Measurements from ENCODE around the gene RNF208.

Gene RNF208

GRCh38 chr9:137266585-137267453 lies 44.8 kb upstream of the RNF208 start:
- H2AFZ ChIP-seq (ENCODE audit: low read depth, low read length, severe bottlenecking): no peak overlapping the region
- H3K4me3 ChIP-seq (ENCODE audit: insufficient read depth, low read length, poor library complexity, severe bottlenecking): no peak overlapping the region
- 0 out of 2 replicates have a peak, but pooled peaks cover 9% of the 10 kb centered on the region for H3F3A ChIP-seq (ENCODE audit: insufficient read depth)
- H3K9me2 ChIP-seq (replicated peaks; ENCODE audit: insufficient read depth, low read length): no peaks in the 10 kb centered on the region
- H3K9ac ChIP-seq (ENCODE audit: low read length): no peak overlapping the region
- no peaks in the 10 kb centered on the region for H3K9me3 ChIP-seq (ENCODE audit: insufficient read depth, low read length)
- TF ChIP-seq EZH2phosphoT487 (conservative IDR thresholded peaks at IDR 0.05; ENCODE audit: low read length): no peak
- no peak for TF ChIP-seq CTCF (IDR thresholded peaks at IDR 0.05; ENCODE audit: insufficient read depth, low read length, poor library complexity, severe bottlenecking)
- no peaks in the 10 kb centered on the region for H3K36me3 ChIP-seq (ENCODE audit: low read length)
- no peaks in the 10 kb centered on the region for H3K27me3 ChIP-seq (ENCODE audit: low read length)
- no peak overlapping the region for H3K27ac ChIP-seq (ENCODE audit: low read depth, low read length)
- no peaks in the 10 kb centered on the region for H3K79me2 ChIP-seq (ENCODE audit: insufficient read depth, low read length)
- no peaks in the 10 kb centered on the region for H4K20me1 ChIP-seq (ENCODE audit: low read depth, low read length)
- H3K4me2 ChIP-seq (ENCODE audit: low read depth, low read length, poor library complexity, severe bottlenecking): no peak overlapping the region

DNA sequence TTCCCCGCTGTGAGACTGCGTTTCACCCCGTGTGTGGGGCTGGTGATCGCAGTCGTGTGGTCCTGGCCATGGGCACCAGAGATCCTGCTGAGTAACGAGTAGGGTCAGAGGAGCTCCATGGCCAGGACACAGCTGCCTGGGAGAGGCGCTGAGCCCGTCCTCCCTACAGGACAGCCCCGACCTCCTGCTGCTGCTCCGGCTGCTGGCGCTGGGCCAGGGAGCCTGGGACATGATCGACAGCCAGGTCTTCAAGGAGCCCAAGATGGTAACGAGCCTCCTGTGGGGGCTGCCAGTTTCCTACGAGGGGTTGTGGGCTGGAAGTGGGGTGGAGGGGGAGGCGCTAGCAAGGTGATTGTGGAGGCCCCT lies 44.1 kb upstream of the RNF208 start:
- Histone ChIP-seq H3K27me3 (ENCODE audit: low read length) (no peaks in the 10 kb centered on the region), H3K36me3 (ENCODE audit: low read length) (no peaks in the 10 kb centered on the region)
- no peak for TF ChIP-seq EZH2phosphoT487 (conservative IDR thresholded peaks at IDR 0.05; ENCODE audit: low read length)
- no peak for TF ChIP-seq CTCF (IDR thresholded peaks at IDR 0.05; ENCODE audit: insufficient read depth, low read length, poor library complexity, severe bottlenecking)

GRCh38 chr9:137265496-137266161 lies 43.6 kb upstream of the RNF208 start:
- Histone ChIP-seq H4K20me1 (ENCODE audit: low read depth, low read length) (no peaks in the 10 kb centered on the region), H3K4me3 (ENCODE audit: insufficient read depth, low read length, poor library complexity, severe bottlenecking) (no peak overlapping the region), H3K4me2 (ENCODE audit: low read depth, low read length, poor library complexity, severe bottlenecking) (no peak overlapping the region), H3K9me2 (replicated peaks; ENCODE audit: insufficient read depth, low read length) (no peaks in the 10 kb centered on the region), H3K36me3 (ENCODE audit: low read length) (no peaks in the 10 kb centered on the region), H2AFZ (ENCODE audit: low read depth, low read length, severe bottlenecking) (no peak overlapping the region), H3K9ac (ENCODE audit: low read length) (no peak overlapping the region), H3F3A (ENCODE audit: insufficient read depth) (0 out of 2 replicates have a peak, but pooled peaks cover 9% of the 10 kb centered on the region), H3K27ac (ENCODE audit: low read depth, low read length) (no peak overlapping the region), H3K79me2 (ENCODE audit: insufficient read depth, low read length) (no peaks in the 10 kb centered on the region), H3K27me3 (ENCODE audit: low read length) (no peaks in the 10 kb centered on the region), H3K9me3 (ENCODE audit: insufficient read depth, low read length) (no peaks in the 10 kb centered on the region)
- TF ChIP-seq CTCF (IDR thresholded peaks at IDR 0.05; ENCODE audit: insufficient read depth, low read length, poor library complexity, severe bottlenecking): no peak
- TF ChIP-seq EZH2phosphoT487 (conservative IDR thresholded peaks at IDR 0.05; ENCODE audit: low read length): no peak

More for the DNA sequence above, 44.1 kb upstream of the RNF208 start:
- H4K20me1 ChIP-seq (ENCODE audit: low read depth, low read length): no peaks in the 10 kb centered on the region
- H3F3A ChIP-seq (ENCODE audit: insufficient read depth): 0 out of 2 replicates have a peak, but pooled peaks cover 9% of the 10 kb centered on the region
- no peak overlapping the region for H2AFZ ChIP-seq (ENCODE audit: low read depth, low read length, severe bottlenecking)
- H3K9ac ChIP-seq (ENCODE audit: low read length): no peak overlapping the region
- H3K4me3 ChIP-seq (ENCODE audit: insufficient read depth, low read length, poor library complexity, severe bottlenecking): no peak overlapping the region
- H3K27ac ChIP-seq (ENCODE audit: low read depth, low read length): no peak overlapping the region
- H3K4me2 ChIP-seq (ENCODE audit: low read depth, low read length, poor library complexity, severe bottlenecking): no peak overlapping the region
- H3K79me2 ChIP-seq (ENCODE audit: insufficient read depth, low read length): no peaks in the 10 kb centered on the region
- no peaks in the 10 kb centered on the region for H3K9me3 ChIP-seq (ENCODE audit: insufficient read depth, low read length)
- H3K9me2 ChIP-seq (replicated peaks; ENCODE audit: insufficient read depth, low read length): no peaks in the 10 kb centered on the region
